HG03060 (cell line): ENCODE measurements around the gene CPSF4L.

Source experiments
- ATAC-seq: cut with Tn5 transposase; IDR thresholded peaks from one replicate; pipeline ENCODE4 v1.9.1; 2021; ENCODE audit warnings: low read depth, moderate number of reproducible peaks; ENCODE audit not compliant: unreplicated experiment

Gene CPSF4L

DNA sequence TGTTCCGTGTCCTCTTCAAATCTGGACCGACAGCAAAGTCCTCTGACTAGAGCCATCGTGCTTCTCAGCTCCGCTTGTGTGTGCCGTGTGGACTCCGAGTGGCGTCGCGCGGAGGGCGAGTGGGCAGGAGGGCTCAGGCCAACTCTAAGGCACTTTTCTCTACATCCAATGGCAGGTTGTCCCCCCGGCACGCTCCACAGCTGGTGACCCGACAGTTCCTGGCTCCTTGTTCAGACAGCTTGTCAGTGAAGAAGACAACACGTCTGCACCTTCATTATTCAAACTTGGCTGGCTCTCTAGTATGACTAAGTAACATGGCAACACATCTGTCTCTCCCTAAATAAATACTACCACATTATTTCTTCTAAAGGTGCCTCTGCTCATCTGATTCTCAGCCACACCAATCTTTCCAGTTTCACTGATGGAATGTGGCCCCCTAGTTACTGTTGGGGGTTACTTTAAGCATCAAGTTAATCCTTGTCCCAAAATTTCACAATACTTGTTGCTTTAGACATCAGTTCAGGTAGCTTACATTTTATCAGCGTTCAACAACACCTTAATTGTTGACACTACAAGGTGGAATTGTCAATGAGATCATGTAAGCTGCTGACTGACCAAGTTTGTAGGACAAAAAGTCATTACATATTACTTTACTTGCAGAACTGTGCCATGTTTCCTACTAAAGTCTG lies 53.4 kb downstream of the CPSF4L start:
- no peak for ATAC-seq

DNA sequence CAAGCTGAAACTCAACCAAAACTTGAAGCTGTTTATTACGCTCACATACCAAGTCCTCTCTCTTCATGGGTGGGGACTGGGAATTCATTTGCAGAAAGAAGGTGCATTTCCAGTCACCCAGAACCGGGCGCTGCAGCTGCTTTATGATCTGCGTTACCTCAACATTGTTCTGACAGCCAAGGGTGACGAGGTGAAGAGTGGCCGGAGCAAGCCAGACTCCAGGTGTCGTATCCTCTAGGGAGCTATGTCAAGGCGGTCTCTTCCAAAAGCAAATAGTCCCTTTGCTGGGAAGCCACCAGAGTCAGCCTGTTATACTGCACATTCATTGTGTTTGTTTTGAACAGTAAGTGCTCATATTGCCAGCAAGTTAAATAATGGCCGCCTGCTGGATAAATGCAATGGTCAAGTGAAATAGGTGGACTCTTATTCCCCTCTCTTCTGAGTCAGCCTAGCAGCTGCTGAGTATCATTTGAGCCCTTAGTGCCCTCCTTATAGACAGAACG lies 56.2 kb downstream of the CPSF4L start:
- ATAC-seq, result no peak

DNA sequence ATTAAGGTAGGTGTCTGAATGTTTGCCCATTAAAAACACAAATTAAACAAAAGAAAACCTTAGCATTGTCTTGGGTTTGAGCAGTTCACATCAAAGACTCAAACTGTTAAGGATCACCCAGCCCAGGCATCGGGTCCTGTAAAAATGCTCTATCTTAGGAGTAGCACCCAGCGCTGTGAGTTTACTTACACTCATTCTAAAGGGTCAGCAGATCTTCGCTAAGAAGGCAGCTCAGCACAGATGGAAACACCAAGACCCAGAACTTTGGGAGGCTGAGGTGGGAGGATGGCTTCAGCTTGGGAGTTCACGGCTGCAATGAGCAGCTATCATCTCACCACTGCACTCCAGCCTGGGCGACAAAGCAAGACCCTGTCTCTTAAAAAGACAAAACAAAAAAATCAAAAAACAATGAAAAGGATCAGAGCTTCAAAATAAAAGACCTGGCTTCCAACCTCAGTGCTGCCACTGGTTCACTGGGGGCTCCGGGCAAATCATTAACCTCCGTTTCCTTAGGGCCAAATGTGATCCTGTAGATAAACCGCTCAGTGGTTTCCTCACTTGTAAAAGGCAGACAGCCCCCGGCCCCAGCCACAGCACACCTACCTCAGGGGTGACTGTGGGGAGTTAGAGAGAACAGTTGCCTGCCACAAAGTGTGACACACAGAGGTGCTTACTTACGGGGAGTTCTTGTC lies 57.7 kb downstream of the CPSF4L start:
- ATAC-seq, result no peak

DNA sequence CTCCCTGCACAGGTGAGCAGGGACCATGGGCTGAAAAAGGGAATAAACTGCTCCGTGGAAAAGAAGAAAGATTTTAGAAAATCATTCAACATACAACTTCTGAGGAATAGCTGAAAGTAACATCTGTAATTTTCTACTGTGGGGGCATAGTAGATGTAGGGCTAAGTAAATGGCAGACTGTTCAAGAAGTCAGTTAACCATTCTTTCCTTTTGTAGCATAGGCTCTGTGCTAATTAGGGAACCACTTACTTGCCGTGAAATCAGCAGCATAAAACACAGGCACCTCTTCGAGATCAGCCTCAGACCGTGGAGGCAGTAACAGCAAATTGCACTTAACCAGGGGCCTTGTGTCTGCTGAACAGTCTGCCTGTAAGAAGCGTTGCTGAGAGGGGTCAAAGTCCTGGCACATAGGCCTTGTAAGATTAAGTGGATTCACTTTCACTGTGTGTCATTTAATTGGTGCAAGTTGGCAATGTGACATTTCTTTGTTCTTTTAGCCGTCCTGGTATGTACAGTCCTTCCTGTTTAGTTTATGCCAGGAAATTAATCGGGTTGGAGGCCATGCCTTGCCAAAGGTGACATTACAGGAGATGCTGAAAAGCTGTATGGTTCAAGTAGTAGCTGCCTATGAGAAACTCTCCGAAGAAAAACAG lies 58.4 kb downstream of the CPSF4L start:
- no peak for ATAC-seq

DNA sequence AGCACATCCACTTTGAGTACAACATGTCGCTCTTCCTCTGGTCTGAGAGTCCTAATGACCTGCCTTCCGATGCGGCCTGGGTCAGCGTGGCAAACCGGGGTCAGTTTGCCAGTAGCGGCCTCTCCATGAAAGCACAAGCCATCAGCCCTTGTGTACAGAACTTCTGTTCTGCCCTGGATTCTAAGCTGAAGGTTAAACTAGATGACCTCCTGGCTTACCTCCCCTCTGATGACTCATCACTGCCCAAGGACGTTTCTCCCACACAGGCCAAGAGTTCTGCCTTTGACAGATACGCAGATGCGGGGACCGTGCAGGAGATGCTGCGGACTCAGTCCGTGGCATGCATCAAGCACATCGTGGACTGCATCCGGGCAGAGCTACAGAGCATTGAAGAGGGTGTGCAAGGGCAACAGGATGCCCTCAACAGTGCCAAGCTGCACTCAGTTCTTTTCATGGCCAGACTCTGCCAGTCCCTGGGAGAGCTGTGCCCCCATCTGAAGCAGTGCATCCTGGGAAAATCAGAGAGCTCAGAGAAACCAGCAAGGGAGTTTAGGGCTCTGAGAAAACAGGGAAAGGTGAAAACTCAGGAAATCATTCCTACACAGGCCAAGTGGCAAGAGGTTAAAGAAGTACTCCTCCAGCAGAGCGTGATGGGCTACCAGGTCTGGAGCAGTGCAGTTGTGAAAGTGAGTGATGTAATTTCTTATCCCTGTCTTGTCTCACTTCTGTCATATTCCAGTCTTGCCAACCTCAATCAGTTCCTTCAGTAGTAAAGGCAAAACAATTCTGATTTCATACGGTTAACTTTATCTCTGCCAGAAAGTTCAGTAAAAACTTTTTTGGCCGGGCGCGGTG lies 60.2 kb downstream of the CPSF4L start:
- ATAC-seq, result no peak

DNA sequence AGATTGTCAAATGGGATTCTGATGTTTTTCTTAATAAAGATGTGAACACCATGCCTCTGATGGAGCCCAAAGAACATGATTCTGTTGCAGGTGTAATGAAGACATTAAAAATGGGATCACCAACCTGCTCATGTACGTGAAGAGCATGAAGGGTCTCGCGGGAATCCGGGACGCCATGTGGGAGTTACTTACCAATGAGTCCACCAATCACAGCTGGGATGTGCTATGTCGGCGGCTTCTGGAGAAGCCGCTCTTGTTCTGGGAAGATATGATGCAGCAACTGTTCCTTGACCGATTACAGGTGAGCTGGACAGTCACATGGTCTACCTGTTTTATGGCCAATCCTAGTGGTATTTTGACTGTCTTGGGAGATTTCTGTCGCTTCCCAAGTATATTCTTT lies 61.2 kb downstream of the CPSF4L start:
- ATAC-seq, result no peak

DNA sequence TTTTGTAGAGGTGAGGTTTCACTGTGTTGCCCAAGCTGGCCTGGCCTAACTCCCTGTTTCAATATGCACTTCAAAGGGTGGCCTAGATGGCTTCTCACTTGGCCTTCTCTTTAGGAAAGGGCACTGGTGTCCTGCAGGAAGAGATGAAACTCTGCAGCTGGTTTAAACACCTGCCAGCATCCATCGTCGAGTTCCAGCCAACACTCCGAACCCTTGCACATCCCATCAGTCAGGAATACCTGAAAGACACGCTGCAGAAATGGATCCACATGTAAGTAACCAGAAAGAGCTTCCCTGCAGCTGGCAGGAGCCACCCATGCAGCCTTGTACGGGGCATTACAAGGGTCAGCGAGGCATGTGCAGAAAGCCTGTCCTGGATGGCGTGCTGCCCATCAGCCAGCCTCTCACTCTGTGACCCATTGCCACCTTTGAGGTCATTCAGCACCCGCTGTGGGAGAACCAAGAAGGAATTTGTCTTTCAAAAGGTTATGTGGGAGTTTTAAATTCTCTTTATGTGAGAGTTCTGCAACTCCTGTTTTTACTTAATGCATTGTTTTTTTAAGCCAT lies 61.8 kb downstream of the CPSF4L start:
- no peak for ATAC-seq

DNA sequence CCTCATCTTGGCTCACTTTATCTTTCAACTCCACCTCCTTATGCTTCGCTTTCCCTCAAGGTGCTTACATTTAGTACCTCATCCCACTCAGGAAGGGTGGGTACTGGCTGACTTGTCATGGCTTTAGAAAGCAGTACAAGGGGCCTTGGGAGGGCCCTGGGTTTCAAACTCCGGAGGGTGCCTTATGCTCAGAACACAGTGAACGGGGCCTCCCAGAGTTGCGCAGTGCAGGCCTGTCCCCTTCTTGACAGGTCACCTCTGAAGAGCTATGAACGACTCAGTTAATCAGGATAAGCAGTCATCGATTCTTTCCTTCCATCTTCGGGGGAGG lies 62.8 kb downstream of the CPSF4L start:
- no peak for ATAC-seq
